Inflammatory macrophage (primary cell): Measurements from ENCODE around the gene RAP1B.

Experiments
- DNase-seq, 2 donors: peaks; one replicate each; pipeline ENCODE4 v3.0.0-alpha.2; 2020 to 2022

Gene RAP1B

DNA sequence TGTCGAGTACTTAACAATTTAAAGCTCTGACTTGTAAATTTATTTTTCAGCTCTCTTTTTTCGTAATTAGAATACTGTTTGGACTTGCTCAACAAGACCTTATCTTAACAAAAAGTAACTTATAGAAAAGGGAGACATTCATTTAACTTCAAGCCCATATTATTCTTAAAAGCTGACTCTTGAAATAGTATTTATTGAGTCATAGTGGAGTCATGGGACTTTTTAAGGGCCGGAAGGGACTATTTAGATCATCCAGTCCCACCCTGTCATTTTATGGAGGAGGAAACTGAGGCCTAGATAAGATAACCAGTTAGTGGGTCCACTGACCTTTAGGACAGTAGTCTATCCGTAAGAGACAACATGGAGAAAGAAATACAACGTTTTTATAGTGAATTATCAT, 1.5 kb downstream of the RAP1B start:
- peak; percentile 25 to 52 for DNase-seq

DNA sequence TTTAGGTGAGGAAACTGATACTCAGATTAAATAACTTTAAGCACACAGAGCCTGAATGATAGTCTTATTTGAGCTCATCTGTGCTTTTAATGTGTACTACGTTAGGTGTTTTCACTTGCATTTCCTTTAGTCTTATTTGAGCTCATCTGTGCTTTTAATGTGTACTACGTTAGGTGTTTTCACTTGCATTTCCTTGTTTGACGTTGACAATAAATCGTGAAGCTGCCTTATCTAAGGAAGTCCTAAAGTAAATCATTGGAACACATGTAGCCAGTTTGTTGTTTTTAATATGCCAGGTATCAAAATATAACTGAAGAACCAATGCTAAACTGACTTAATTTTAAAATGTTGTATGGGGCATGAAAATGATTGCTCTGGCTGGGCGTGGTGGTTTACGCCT, 2.0 kb downstream of the RAP1B start:
- DNase-seq = no peak

- no peak for DNase-seq
Measured at GRCh38 chr12:68613209-68613904, 2.7 kb downstream of the RAP1B start.

DNA sequence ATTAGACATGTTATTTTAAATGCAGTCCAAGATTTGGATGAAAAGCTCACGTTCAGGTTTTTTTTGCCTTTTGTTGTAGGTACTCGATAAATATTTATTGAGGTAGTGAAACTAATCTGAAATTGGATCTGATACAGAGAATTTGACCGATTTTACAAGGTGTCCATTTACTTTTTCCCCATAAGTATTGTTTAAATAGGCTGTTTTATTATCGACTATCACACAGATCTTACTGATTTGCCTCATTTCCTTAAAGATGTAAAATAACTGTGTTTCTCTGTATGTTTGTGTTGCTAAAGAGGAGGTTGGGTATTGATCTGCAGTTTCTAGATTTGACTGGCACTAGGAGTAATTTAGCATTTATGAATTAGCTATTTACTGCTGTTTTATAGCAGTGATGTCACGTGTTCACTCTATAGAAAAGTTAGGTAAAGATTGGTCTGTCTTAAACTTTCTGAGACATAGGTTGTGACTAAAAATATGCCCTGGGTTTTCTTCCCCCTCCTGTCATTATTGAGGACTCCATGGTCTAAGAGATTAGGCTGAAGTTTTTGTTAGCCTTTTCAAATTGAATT, 3.5 kb downstream of the RAP1B start:
- DNase-seq = no peak

DNA sequence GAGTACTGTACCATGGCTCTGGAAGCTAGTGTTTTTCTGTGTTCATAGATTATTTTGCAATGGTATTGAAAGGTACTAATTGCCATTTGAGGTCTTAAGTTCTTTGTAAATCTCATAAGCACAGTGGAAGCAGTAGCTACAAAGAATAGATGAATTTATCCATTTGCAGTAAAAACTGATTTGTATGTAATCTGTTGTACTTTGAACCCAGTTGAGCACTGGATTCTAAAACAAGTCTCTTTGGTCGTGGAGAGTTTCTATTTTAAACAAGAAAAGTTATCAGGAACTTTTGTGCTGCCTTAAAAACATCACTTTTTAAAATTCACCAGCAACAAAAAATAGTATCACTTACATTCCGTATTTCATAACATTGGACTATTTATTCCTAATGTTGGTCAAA, 4.1 kb downstream of the RAP1B start:
- no peak for DNase-seq

- peak in 1 of 2 donors; percentile 15 for DNase-seq
Measured at GRCh38 chr12:68617160-68617926, 6.6 kb downstream of the RAP1B start.

- DNase-seq = no peak
Measured at GRCh38 chr12:68619541-68619940, 8.8 kb downstream of the RAP1B start.

- DNase-seq = no peak
Measured at GRCh38 chr12:68620519-68621471, 10.1 kb downstream of the RAP1B start.

DNA sequence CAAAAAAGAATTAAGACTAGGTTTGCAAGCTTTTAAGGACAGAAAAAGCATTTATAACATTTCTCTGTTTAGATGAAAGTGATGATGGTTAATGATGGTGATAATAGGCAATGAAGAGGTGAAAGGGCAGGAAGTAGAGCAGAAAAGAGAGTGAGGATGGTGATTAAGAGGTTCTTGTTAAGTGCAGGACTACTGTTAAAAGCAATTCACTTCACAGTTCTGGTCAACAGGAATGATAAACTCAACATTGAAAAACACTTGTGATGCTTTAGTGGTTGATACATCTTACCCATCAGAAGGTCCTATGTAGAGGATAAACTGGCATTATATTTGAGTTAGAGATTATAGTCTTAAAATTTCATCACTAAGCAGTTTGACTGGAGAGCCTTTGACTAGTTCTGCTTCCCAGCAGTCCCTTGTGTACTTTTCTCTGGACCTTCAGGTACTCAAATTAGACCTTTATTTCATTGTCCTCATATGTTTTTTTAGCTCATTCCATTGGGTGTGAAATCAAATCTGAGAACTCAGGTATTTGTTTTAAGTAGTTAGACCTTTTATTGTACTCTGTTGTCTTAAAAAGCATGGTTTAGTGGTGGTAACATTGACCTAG, 10.9 kb downstream of the RAP1B start:
- no peak for DNase-seq

DNA sequence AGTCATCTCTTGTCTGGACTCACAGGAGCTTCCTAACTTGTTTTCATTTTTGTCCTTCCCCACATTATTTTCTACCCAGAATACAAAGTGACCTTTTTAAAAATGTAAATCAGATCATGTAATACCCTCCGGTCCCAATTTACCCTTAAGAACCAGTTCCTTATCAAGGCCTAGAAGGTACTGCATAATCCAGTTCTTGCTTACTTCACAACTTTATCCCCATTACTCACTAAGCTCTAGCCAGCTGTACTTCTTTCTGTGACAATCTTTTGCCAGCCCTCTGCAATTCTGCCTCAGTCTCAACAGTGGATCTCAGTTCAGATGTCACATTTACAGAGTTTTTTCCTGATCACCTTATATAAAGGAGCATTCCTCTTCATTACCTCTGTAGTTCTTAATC, 11.6 kb downstream of the RAP1B start:
- no peak for DNase-seq

DNA sequence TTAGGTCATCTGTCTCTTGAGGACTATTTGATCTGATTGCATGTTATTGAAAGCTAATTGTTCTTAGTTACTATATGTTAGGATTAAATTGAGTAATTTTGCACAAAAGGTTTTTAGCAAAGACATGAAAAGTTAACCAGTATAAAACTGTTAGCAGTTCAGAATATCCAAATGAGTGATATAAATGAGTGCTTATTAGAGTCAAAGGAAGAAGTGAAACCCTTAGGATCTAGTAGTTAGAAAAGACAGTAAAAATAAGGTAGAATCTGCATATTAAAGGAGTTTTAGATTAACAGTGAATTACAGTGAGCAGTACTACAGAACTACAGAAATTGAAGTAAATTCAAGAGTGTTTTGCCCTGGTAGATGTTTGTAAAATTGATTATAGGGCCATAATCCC, 12.4 kb downstream of the RAP1B start:
- DNase-seq = no peak

- no peak for DNase-seq
Measured at GRCh38 chr12:68623984-68624383, 13.3 kb downstream of the RAP1B start.

DNA sequence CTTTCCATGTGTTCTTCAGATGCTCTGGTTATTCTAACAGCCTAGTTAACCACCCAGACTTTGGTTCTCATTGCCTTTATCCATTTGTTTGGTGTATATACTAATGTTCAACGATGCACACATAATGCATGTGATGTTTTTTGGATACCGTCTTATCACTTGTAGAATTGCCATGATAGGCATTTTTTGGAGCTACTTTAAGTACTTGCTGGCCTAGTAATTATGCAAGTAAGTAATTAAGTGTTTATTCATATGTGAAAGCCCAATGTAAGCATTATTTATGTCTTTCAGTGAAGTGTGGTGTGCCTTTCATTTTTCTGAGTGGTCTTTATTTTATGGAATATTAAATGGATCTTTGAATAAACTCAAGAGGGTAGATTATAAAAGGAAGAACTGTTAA, 14.2 kb downstream of the RAP1B start:
- no peak for DNase-seq

- no peak for DNase-seq
Measured at GRCh38 chr12:68627673-68628319, 17.1 kb downstream of the RAP1B start.

DNA sequence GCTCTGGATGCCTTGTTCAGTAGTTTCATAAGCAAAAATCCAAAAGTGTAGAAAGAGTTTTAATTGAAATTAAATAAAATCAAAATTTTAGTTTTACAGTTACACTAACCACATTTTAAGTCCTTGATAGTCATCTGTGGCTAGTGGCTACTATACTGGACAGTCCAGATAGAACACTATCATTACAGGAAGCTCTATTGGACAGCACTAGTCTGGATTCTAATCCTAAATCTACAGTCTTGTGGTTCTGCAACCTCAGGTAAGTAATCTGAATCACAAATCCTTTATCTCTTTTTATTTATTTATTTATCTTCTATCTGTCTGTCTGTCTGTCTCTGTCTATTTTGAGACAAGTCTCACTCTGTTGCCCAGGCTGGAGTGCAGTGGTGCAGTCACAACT, 18.0 kb downstream of the RAP1B start:
- no peak for DNase-seq

DNA sequence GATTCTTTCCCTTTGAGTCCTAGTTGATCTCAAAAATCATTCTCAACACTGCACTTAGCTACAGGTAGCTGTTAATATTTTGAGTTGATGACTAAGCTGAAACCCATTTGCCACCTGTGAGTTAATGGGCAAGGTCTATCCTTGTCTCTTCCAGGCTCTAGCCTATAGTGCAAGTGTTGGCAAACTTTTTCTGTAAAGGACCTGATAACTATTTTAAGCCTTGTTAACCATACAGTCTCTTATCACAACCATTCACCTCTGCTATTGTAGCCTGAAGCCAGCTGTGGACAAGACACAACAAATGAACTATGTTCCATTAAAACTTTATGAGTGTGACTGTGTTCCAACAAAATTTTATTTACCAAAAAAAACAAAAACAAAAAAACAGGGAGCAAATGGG, 19.4 kb downstream of the RAP1B start:
- no peak for DNase-seq

- DNase-seq = no peak
Measured at GRCh38 chr12:68630598-68630997, 19.9 kb downstream of the RAP1B start.

GRCh38 chr12:68631227-68631626, 20.5 kb downstream of the RAP1B start:
- DNase-seq = no peak

- DNase-seq = no peak
Measured at GRCh38 chr12:68632486-68632885, 21.8 kb downstream of the RAP1B start.

DNA sequence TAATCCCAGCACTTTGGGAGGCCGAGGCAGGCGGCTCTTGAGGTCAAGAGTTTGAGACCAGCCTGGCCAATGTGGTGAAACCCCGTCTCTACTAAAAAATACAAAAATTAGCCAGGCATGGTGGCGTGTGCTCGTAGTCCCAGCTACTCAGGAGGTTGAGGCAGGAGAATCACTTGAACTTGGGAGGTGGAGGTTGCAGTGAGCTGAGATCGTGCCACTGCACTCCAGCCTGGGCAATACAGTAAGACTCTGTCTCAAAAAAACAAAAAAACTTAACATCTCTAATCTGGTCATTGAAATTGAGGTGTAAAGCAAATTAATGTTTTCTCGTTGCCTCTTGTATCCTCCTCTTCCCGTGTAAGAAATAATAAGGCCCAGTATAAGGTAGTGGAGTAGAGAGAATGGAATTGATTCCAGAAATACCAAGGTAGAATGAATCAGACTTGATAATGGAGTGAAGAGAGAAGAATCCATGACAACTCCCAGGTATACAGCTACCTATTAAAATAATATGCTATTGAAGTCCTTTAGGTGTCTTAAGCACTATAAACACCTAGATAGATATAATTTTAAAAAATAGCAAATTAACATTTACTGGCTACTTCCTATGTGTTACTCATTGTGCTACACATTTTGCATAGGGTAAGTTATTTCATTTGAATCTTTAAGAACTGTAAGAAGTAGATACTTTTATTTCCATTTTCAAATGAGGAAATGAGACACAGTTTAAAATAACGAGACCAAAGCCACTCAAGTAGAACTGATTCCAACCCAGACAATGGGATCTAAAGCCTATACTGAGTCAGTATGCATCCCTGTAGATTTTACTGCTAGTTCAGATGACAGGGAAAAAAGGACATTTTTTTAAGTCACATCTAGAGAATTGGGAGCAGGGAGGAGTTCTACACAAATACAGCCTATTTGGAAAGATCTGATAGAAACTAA, 23.2 kb downstream of the RAP1B start:
- no peak for DNase-seq

DNA sequence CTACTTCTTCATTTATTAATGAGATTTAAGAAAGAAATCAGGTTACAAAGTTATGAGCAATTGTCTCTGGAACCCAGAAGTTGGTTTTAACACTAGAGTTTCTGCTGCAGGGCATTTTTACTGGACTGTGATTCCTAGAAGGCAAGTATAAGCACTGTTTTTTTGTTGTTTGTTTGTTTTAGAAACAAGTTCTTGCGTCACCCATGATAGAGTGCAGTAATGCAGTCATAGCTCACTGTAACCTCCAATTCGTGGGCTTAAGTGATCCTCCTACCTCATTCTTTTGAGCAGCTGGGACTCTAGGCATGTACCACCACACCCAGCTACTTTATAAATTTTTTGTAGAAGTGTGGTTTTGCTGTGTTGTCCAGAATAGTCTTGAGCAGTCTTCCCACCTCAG, 25.6 kb downstream of the RAP1B start:
- DNase-seq = peak; percentile 8 to 40
